HG03064 (cell line): Measurements from ENCODE around the gene CAPN7.

ENCODE experiments used
- ATAC-seq: cut with Tn5 transposase; IDR thresholded peaks from one replicate; pipeline ENCODE4 v1.9.1; 2021; ENCODE audit warnings: low read depth; ENCODE audit not compliant: unreplicated experiment

CAPN7 gene

GRCh38 chr3:15198686-15199085 lies 7.4 kb upstream of the CAPN7 start:
- ATAC-seq: no peak

- no peak for ATAC-seq
Measured at GRCh38 chr3:15199493-15200105, 6.4 kb upstream of the CAPN7 start.

GRCh38 chr3:15204005-15204404 lies 2.0 kb upstream of the CAPN7 start:
- ATAC-seq: no peak

DNA sequence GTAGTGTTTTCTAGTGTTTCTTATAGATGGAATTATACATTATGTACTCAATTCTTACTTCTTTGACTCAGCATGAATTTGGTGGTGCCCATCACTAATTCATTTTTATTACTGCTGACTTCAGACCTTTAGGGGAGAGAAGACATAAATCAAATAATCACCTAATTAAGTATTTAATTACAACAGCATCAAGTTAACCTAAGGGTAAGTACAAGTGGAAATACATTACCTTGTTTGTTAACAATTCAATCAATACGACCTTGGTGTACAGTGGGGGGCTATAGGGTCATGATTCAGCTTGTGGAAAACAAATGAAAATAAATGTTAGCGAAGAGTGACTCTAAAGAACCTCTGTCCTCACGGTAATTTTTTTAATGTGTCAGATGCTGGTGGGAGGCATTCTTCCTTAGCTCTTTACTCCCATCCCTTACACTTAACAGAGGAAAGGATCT lies 538 bp upstream of the CAPN7 start:
- no peak for ATAC-seq

DNA sequence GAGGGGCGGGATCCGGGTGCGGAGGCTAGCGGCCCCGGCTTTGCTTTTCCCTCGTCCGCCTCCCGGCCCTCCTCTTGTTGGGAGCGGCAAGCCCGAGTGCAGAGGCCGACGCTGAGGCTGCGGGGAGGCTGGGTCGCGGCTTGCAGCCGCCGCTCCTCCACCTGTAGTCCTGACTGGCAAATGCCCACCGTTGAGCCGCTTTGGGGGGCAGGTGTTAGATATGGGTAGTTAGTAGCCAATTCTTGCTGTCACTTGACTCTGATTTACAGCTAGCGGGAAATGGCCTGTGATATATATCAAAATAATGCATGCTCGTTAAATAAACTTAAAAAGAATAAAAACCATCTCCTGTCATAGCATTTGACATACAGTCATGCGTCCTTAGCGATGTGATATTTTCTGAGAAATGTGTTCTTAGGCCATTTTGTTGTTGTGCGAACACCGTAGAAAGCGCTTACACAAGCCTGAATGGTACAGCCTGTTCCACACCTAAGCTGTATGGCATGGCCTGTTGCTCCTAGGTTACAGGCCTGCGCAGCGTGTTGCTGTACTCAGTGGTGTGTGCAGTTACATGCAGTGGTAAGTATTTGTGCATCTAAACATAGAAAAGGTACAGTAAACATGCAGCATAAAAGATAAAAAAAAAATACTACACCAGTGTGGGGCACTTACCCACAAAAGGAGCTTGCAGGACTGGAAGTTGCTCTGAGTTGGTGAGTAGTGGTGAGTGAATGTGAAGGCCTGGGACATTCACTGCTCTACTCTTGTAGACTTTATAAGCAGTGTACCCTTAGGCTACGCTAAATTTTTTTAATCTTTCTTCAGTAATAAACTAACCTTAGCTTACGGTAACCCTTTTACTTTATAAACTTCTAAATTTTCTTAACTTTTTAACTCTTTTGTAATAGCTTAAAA lies 873 bp downstream of the CAPN7 start:
- no peak for ATAC-seq

DNA sequence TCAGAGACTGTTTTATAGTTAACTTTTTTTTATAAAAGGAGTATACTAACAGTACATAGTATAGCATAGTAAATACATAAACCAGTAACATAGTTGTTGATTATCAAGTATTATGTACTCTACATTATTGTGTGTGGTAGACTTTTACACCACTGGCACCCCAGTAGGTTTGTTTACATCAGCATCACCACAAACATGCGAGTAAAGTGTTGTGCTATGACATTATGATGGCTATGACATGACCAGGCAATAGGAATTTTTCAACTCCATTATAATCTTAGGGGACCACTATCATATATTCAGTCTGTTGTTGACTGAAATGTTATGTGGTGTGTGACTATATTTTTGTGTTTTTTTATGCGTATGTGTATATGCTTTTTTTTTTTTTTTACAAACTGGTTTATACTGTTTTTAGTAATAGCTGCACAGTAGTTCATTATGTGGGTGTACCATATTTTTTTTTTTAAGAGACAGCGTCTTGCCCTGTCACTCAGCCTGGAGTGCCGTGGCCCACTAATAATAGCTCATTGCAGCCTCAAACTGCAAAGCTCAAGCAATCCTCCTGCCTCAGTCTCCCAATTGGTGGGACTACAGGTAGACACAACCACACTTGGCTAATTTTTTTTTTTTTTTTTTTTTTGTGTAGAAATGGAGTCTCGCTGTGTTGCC lies 1.9 kb downstream of the CAPN7 start:
- no peak for ATAC-seq

GRCh38 chr3:15211937-15212336 lies 5.9 kb downstream of the CAPN7 start:
- ATAC-seq: no peak

- ATAC-seq: no peak
Measured at GRCh38 chr3:15214758-15215157, 8.7 kb downstream of the CAPN7 start.

DNA sequence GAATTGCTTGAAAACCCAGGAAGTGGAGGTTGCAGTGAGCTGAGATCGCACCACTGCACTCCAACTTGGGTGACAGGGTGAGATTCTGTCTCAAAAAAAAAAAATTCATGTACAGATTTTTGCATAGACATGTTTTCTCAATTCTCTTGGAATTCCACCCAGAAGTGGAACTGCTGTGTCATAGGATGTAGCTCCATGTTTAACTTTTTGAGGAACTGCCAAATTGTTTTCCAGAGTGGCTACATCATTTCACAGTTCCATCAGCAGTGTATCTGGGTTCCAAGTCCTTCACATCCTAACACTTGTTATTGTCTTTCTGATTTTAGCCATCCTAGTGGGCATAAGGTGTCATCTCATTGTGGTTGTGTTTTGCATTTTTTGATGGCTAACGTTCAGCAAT lies 9.9 kb downstream of the CAPN7 start:
- ATAC-seq: no peak

- no peak for ATAC-seq
Measured at GRCh38 chr3:15216501-15216900, 10.5 kb downstream of the CAPN7 start.

DNA sequence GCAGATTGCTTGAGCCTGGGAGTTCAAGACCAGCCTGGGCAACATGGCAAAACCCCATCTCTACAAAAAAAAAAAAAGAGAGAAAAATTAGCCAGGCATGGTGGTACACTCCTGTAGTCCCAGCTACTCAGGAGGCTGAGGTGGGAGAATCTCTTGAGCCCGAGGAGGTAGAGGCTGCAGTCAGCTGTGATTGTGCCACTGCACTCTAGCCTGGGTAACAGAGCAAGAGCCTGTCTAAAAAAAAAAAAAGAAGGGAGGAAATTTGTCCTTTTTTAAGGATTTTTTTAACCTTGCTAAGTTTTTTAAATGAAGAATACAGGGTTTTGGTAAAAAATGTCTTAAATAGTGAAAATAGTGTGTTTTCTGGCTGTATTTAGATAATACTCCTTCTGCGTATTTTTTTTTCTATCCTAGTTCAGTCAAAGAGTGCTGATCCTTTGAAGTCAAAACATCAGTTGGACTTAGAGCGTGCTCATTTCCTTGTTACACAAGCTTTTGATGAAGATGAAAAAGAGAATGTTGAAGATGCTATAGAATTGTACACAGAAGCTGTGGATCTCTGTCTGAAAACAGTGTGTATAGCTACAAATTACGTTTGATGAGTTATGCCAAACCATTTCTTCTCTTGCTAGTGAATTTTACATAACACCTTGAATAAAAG lies 11.1 kb downstream of the CAPN7 start:
- no peak for ATAC-seq

DNA sequence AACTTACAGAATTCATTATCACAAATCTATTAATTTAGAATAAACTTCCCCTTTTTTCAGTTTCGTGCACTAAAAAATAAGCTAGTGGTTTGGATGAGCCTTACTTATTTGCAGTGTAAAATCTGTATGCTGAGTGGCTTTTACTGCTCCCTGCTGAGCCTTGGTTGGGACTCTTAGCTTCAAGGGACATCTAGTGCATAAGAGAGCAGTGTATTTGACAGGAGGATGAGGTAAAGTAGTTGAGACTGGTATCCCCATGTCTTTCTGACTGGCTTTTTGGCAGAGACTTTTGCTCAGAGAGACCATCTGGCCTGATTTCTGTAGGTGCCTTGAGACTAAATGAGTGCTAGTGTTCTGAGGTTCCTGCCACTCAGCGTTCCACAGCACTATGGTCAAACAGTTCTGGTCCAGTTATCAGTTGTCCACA lies 11.8 kb downstream of the CAPN7 start:
- ATAC-seq: no peak

- ATAC-seq: no peak
Measured at GRCh38 chr3:15218689-15219088, 12.6 kb downstream of the CAPN7 start.

DNA sequence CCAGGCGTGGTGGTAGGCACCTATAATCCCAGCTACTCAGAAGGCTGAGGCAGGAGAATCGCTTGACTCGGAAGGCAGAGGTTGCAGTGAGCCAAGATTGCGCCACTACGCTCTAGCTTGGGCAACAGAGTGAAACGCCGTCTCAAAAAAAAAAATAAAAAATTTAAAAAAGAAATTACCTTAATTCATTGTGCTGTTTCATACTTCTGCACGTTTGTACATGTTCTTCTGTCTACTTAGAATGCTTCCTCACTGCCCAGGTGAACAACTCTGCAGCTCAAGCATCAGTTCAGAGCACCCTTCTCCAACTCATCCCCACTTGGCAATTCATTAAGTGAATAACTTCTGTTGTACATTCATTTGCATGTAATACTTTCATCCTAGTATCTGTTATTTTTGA lies 14.0 kb downstream of the CAPN7 start:
- no peak for ATAC-seq

DNA sequence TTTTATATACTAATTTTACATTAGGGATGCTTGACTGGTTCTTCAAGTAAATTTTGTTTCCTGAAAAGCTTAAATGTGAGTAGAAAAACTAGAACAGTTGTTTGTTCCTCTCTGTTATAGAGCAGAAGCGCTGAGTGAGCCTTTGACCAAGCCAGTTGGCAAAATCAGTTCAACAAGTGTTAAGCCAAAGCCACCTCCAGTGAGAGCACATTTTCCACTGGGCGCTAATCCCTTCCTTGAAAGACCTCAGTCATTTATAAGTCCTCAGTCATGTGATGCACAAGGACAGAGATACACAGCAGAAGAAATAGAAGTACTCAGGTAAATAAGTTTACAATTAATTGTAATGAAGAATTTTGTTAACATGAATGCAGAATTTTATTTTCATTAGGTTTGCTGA lies 14.6 kb downstream of the CAPN7 start:
- no peak for ATAC-seq

DNA sequence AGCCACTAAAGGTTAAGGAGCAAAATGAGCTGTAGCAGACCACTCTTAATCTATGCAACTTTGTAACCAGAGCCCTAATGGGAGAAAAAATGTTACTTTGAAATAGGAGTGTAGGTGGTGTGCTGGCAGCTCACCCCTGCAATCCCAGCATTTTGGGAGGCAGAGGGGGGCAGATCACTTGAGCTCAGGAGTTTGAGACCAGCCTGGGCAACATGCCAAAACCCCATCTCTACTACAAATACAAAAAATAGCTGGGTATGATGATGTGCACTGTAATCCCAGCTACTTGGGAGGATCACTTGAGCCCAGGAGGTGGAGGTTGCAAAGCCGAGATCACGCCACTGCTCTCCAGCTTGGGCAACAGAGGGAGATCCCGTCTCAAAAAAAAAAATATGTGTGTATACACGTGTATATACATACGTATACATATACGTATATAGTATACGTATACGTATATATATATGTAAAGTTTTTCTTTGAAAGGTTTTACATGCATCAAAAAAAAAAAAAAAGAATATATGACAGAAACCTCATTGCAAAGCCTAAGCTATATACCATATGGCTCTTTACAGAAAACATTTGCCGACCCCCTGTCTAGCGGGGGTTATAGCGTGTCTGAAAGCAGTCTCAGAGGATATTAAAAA lies 15.7 kb downstream of the CAPN7 start:
- no peak for ATAC-seq

DNA sequence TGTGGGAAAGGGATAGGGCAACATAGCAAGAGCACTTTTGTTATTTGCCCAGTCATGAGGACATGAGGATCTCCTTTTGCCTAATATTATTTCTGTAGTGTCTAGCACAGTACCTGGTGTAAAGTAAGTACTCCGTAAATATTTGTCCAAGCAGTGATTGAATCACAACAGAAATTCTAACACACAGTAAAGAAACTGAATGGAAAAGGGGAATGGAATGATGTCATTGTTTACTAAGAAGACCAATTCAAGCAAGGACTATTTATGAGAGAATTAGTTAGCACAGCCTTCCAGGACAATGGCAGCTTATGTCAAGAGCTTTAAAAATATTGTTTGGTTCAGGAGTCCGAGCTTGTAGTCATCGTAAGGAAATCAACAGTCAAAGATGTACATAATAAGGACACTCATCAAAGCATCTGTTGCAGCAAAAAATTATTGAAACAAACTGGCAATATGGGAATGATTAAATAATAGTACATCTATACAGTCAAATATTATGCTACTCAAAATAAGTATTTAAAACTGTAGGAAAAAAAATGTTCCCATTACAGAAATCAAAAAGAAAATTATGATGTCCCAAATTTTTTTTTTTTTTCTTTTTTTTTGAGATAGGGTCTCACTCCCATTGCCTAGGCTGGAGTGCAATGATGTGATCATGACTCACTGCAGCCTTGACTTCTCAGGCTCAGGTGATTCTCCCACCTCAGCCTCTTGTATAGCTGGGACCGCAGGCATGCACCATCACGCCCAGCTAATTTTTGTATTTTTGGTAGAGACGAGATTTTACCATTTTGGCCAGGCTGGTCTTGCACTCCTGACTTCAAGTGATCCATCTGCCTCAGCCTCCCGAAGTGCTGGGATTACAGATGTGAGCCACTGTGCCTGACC lies 17.9 kb downstream of the CAPN7 start:
- ATAC-seq: no peak

- no peak for ATAC-seq
Measured at GRCh38 chr3:15228147-15228546, 22.1 kb downstream of the CAPN7 start.

DNA sequence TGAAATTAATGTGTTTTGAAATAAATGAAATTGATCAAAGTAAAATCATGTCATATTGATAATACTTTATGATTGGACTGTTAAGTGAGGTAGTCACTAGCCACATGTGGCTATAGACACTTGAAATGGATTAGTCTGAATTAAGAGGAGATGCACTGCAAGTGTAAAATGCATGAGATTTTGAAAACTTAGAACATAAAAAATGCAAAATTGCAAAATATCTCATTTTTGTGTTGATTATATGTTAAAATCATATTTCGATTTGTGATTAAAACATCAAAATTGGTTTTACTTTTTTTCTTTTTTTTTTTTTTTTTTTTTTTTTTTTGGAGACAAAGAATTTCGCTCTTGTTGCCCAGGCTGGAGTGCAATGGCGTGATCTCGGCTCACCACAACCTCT lies 23.2 kb downstream of the CAPN7 start:
- no peak for ATAC-seq
